Ovary (tissue), 9 donors: ENCODE data around the gene HORMAD2. TPM values are rescaled to one million over a fixed set of nuclear protein-coding genes. Genes with fewer than 3 reads are reported as not detected.

Source experiments
- DNase-seq, 5 donors: peaks; one replicate each; pipeline ENCODE4 v3.0.0-alpha.2; 2019 to 2020
- H3K27ac ChIP-seq, 2 donors: fragments of 200-600 bp; one replicate each; pipeline versions ENCODE4 v1.5.1 to v1.8.0; 2019 to 2022
- H3K27me3 ChIP-seq: fragments of 200-600 bp; one replicate; pipeline ENCODE4 v1.8.0; 2022
- H3K36me3 ChIP-seq: fragments of 200-600 bp; sonication (generic); one replicate; pipeline ENCODE4 v1.5.1; 2019
- H3K4me1 ChIP-seq: one replicate; pipeline ENCODE4 v1.8.1; 2013; ENCODE audit warnings: mild to moderate bottlenecking, moderate library complexity; ENCODE audit not compliant: insufficient read depth
- H3K4me3 ChIP-seq: fragments of 200-600 bp; sonication (generic); one replicate; pipeline ENCODE4 v1.5.1; 2017
- H3K9me3 ChIP-seq, 2 donors: fragments of 200-600 bp in 1 of 2; sonication (generic) in 1 of 2; one replicate each; pipeline versions ENCODE4 v1.5.1 to v1.8.1; 2013 to 2019; ENCODE audit warnings: mild to moderate bottlenecking in 1 of 2, moderate library complexity in 1 of 2
- EP300 ChIP-seq: sonication (generic); formaldehyde crosslinking; IDR thresholded peaks from one replicate; pipeline ENCODE4 v1.6.1; 2017; ENCODE audit warnings: antibody characterized with exemption
- POLR2A ChIP-seq: fragments of 450-650 bp; IDR thresholded peaks from one replicate; pipeline ENCODE4 v1.6.1; 2017; ENCODE audit warnings: antibody characterized with exemption, mild to moderate bottlenecking, moderate library complexity
- WGBS, 3 donors: extraction: QIAGEN DNeasy Blood & Tissue Kit in 1 of 3; methylation state at CpG; one replicate each; pipeline versions ENCODE4 v1.1.5 to v1.1.7; 2013 to 2017; 5-methylcytosine and 5-hydroxymethylcytosine counted together
- intact Hi-C, 4 donors: fragments of 100-400 bp; cut with DNase I; formaldehyde crosslinking; loops; one replicate each; pipeline versions ENCODE4 v1.11.0 to v1.15.1; 2022 to 2023
- polyA plus RNA-seq, 2 donors: library from polyadenylated mRNA; stranded (reverse); fragments of 200-250 nt in 1 of 2; fragments of 350-450 nt in 1 of 2; fragmentation: Illumina TruSeq in 1 of 2; extraction: RNeasy Lipid Tissue Mini Kit (QIAGEN cat#74804) in 1 of 2; gene quantifications; one replicate each; pipeline ENCODE4 v1.2.3, GENCODE V29; 2013 to 2014
- total RNA-seq, 7 donors: library from RNA; depleted of rRNA in 2 of 7; stranded (reverse); fragments of >200 nt in 2 of 7; fragmentation: NEBNext Ultra II Directional in 3 of 7; extraction: Animal tissue kit (Norgen Biotek cat#: 25700) in 3 of 7; gene quantifications; one replicate each; pipeline versions ENCODE4 v1.1.0 to v1.2.4, GENCODE V29; 2016 to 2023
- TF ChIP-seq, protein P1 (sequence below), 3 donors: fragments of 450-650 bp in 2 of 3; fragments of 200-600 bp in 1 of 3; IDR thresholded peaks; one replicate each; pipeline versions ENCODE4 v1.5.1 to v1.8.0; 2016 to 2022; ENCODE audit warnings: antibody characterized with exemption in 3 of 3, mild to moderate bottlenecking in 1 of 3
- donor health status: DM: no; HTN: no; CAD: no; lungs with moderate emphysema.
- donor health status: DM: no; HTN: no; CAD: no.
- donor health status: Bipolar disorder and iron deficiency.
- donor health status: DM: yes; HTN: yes; CAD: no.
- donor health status: DM: no; HTN: no; CAD: no.
- donor health status: DM: yes; HTN: yes; CAD: no.

HORMAD2 gene
- total and polyA plus RNA-seq, 9 donors = not detected

DNA sequence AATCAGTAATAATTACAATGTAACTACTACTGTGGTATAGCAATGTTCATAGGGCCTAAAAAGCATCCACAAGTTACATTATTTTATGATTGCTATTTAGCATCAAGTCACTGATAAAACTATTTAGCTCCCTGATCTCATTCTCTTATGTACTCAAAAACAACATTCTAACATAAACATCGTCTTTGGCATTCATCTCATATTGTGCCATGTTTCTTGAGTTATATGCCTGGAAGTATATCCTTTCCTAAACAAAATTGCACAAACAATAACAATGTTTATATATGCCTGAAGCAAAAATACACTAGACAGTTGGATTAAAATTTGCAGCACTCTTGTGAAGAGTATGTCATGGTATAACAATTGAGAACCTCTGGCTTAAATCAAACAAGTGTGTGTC lies 34.1 kb downstream of the HORMAD2 start:
- H3K27ac ChIP-seq = no peak overlapping the region
- 72 to 88% (median 76%) methylated on average over 1 of the region's 1 CpG for WGBS, 3 donors
- no peak for TF ChIP-seq POLR2A
- TF ChIP-seq, protein P1, sequence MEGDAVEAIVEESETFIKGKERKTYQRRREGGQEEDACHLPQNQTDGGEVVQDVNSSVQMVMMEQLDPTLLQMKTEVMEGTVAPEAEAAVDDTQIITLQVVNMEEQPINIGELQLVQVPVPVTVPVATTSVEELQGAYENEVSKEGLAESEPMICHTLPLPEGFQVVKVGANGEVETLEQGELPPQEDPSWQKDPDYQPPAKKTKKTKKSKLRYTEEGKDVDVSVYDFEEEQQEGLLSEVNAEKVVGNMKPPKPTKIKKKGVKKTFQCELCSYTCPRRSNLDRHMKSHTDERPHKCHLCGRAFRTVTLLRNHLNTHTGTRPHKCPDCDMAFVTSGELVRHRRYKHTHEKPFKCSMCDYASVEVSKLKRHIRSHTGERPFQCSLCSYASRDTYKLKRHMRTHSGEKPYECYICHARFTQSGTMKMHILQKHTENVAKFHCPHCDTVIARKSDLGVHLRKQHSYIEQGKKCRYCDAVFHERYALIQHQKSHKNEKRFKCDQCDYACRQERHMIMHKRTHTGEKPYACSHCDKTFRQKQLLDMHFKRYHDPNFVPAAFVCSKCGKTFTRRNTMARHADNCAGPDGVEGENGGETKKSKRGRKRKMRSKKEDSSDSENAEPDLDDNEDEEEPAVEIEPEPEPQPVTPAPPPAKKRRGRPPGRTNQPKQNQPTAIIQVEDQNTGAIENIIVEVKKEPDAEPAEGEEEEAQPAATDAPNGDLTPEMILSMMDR (IDR thresholded peaks at IDR 0.05) = no peak
- TF ChIP-seq EP300 = no peak
- no peak overlapping the region for H3K4me3 ChIP-seq
- intact Hi-C loops = no loop called here
- no peaks in the 10 kb centered on the region for H3K4me1 ChIP-seq
- H3K9me3 ChIP-seq = no peaks in the 10 kb centered on the region
- no peaks in the 10 kb centered on the region for H3K27me3 ChIP-seq
- no peaks in the 10 kb centered on the region for H3K36me3 ChIP-seq
- no peak for DNase-seq

DNA sequence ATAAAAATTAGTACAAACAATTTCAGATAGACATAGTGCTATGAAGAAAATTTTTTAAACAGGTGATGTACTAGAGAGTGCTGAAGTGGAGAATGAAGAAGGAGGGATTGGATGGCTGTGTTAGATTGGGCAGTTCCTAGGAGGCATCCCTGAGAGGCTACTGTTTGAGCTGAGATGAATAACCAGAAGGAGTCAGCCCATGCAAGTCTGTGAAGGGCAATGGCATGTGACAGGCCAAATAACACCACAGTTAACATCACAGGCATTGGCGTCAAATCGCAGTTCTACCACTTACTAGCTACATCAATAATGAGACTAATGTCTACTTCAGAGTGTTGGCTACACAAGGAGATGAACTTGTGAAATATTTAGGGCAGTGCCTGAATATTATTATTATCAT lies 35.4 kb downstream of the HORMAD2 start:
- H3K9me3 ChIP-seq = no peaks in the 10 kb centered on the region
- TF ChIP-seq EP300 (no peak), POLR2A (no peak)
- TF ChIP-seq, protein P1 (IDR thresholded peaks at IDR 0.05) = no peak
- intact Hi-C loops = no loop called here
- H3K4me3 ChIP-seq = no peak overlapping the region
- no peak for DNase-seq
- no peaks in the 10 kb centered on the region for H3K36me3 ChIP-seq
- H3K4me1 ChIP-seq = no peaks in the 10 kb centered on the region
- no peaks in the 10 kb centered on the region for H3K27me3 ChIP-seq
- WGBS, 3 donors = 91 to 98% (median 94%) methylated on average over 2 of the region's 2 CpGs
- no peak overlapping the region for H3K27ac ChIP-seq

DNA sequence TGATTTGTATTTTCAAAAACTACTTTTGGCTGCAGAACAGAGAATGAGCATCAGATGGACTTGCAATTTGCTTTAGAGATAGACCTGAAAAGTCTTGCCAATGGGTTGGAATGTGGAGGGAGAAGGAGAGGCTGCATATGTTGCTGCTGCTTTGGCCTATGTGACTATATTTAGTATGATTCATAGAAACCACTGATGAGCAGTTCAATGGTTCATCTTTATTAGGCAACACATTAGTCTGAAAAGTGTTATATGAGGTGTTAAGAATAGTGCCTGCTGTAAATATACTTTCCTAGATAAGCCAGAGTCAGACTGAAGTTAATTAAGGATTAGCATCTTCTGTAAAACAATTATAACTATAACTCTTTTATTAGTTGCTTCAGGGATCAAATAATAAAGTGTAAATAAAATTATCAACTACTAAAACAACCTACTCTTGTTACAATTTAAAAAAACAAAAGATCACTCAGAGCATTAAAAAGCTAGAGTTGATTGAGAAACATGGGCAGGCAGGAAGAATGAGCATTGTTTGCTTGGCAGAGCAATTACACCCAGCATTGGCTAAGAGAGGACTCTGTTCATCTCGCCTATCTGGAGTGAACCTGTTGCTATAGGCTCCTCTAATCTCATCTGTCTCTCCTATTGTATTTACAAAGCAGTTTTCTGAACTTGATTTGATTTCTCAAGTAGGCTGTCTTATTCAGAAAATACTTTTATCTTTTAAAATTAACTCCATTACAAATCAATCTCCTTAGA lies 36.3 kb downstream of the HORMAD2 start:
- intact Hi-C loops = no loop called here
- no peak overlapping the region for H3K27ac ChIP-seq
- H3K4me1 ChIP-seq = no peaks in the 10 kb centered on the region
- H3K27me3 ChIP-seq = no peaks in the 10 kb centered on the region
- no peak overlapping the region for H3K4me3 ChIP-seq
- H3K36me3 ChIP-seq = no peaks in the 10 kb centered on the region
- WGBS, 3 donors = 90 to 97% (median 91%) methylated on average over 1 of the region's 1 CpG
- no peak for DNase-seq
- no peaks in the 10 kb centered on the region for H3K9me3 ChIP-seq
- TF ChIP-seq POLR2A (no peak), EP300 (no peak)
- TF ChIP-seq, protein P1 (IDR thresholded peaks at IDR 0.05) = no peak

DNA sequence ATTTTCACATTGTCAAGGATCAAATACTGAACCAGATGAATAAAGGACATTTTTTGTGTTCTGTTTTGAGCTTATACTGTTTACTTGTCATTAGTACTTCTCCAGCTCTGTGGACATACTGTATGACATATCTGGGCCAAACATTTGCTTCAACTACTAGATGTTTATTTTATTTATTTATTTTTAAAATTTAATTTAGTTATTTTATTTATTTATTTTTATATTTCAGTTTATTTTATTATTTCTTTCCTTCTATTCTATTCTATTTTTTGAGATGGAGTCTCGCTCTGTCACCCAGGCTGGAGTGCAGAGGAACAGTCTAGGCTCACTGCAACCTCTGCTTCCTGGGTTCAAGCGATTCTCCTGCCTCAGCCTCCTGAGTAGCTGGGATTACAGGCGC lies 37.0 kb downstream of the HORMAD2 start:
- intact Hi-C loops = no loop called here
- Histone ChIP-seq H3K27me3 (no peaks in the 10 kb centered on the region), H3K27ac (no peak overlapping the region), H3K36me3 (no peaks in the 10 kb centered on the region), H3K4me3 (no peak overlapping the region), H3K9me3 (no peaks in the 10 kb centered on the region), H3K4me1 (no peaks in the 10 kb centered on the region)
- DNase-seq = no peak
- WGBS, 3 donors = 94 to 100% (median 98%) methylated on average over 3 of the region's 3 CpGs
- no peak for TF ChIP-seq EP300
- TF ChIP-seq POLR2A = no peak
- TF ChIP-seq, protein P1 (IDR thresholded peaks at IDR 0.05) = no peak
